C1 segment of cervical spinal cord (tissue), 14 donors: ENCODE results near the gene BCL2L12.

Experiments used
- DNase-seq, 14 donors: peaks; one replicate each; lab custom pipeline; 2025; lab: John Stamatoyannopoulos, UW

Gene BCL2L12

GRCh38 chr19:49684251-49684982, 18.7 kb downstream of the BCL2L12 start:
- DNase-seq, result no peak

- DNase-seq, result no peak
Observed at GRCh38 chr19:49684983-49685553, 19.3 kb downstream of the BCL2L12 start.

- no peak for DNase-seq
Observed at GRCh38 chr19:49685845-49686332, 20.2 kb downstream of the BCL2L12 start.

GRCh38 chr19:49686503-49687088, 20.9 kb downstream of the BCL2L12 start:
- DNase-seq, result no peak

- no peak for DNase-seq
Observed at GRCh38 chr19:49687150-49687549, 21.4 kb downstream of the BCL2L12 start.

GRCh38 chr19:49687566-49688316, 22.0 kb downstream of the BCL2L12 start:
- DNase-seq, result no peak

- no peak for DNase-seq
Observed at GRCh38 chr19:49688531-49689132, 22.9 kb downstream of the BCL2L12 start.

- DNase-seq, result peak in 7 of 14 donors; percentile 6 to 74 (median 22)
Observed at GRCh38 chr19:49689133-49690078, 23.7 kb downstream of the BCL2L12 start, which contains the start of gene ADM5. Gene ADM5, plus strand, starts transcription at chr19:49689594. Its CDS starts 244 bp downstream, at chr19:49689838.

- peak in 2 of 14 donors; percentile 27 to 30 for DNase-seq
Observed at GRCh38 chr19:49690079-49690655, 24.4 kb downstream of the BCL2L12 start.

- DNase-seq, result peak in 12 of 14 donors; percentile 39 to 93 (median 70)
Observed at GRCh38 chr19:49690656-49691242, 25.0 kb downstream of the BCL2L12 start, which contains the start of gene CPT1C. Gene CPT1C, plus strand, starts transcription at chr19:49691116. Its CDS starts 1,137 bp downstream, at chr19:49692253.

GRCh38 chr19:49691243-49692146, 25.8 kb downstream of the BCL2L12 start:
- DNase-seq, result peak in 12 of 14 donors; percentile 34 to 85 (median 66)

- DNase-seq, result peak in 1 of 14 donors; percentile 75
Observed at GRCh38 chr19:49692147-49692506, 26.4 kb downstream of the BCL2L12 start.

- no peak for DNase-seq
Observed at GRCh38 chr19:49696115-49696514, 30.4 kb downstream of the BCL2L12 start.

GRCh38 chr19:49696865-49697264, 31.1 kb downstream of the BCL2L12 start:
- no peak for DNase-seq

GRCh38 chr19:49699364-49699763, 33.6 kb downstream of the BCL2L12 start:
- DNase-seq, result no peak

GRCh38 chr19:49700563-49700962, 34.8 kb downstream of the BCL2L12 start:
- DNase-seq, result no peak

- DNase-seq, result no peak
Observed at GRCh38 chr19:49701271-49701786, 35.6 kb downstream of the BCL2L12 start.
